Activated CD8-positive, alpha-beta memory T cell treated with anti-CD3 and anti-CD28 coated beads for 24 hours (primary cell): Measurements from ENCODE around the gene HOXA1.
"Not testable (repeated sequence)": the region's sequence is repeated elsewhere in the genome, so short reads cannot be mapped to it uniquely, and the experiment has no call there.

ENCODE experiments used
- DNase-seq: peaks from one replicate; pipeline ENCODE4 v3.0.0-alpha.2; 2020

Gene HOXA1

GRCh38 chr7:27091105-27091504 is 4.7 kb downstream of the HOXA1 start:
- no peak for DNase-seq

- DNase-seq, result no peak
Measured at GRCh38 chr7:27088002-27088922, 7.5 kb downstream of the HOXA1 start.

GRCh38 chr7:27083646-27084045 is 12.2 kb downstream of the HOXA1 start:
- DNase-seq, result no peak

- DNase-seq, result no peak
Measured at GRCh38 chr7:27082171-27082570, 13.6 kb downstream of the HOXA1 start.

- no peak for DNase-seq
Measured at GRCh38 chr7:27080844-27081436, 14.9 kb downstream of the HOXA1 start.

- DNase-seq, result no peak
Measured at GRCh38 chr7:27079234-27079975, 16.4 kb downstream of the HOXA1 start.

GRCh38 chr7:27078616-27079233 is 17.1 kb downstream of the HOXA1 start:
- DNase-seq, result no peak

GRCh38 chr7:27073076-27073475 is 22.7 kb downstream of the HOXA1 start:
- DNase-seq, result no peak

- no peak for DNase-seq
Measured at GRCh38 chr7:27071622-27072390, 24.0 kb downstream of the HOXA1 start.

GRCh38 chr7:27068259-27068658 is 27.5 kb downstream of the HOXA1 start:
- DNase-seq, result no peak

GRCh38 chr7:27066148-27066547 is 29.7 kb downstream of the HOXA1 start:
- DNase-seq, result no peak

GRCh38 chr7:27065709-27066108 is 30.1 kb downstream of the HOXA1 start:
- DNase-seq, result no peak

- DNase-seq, result no peak
Measured at GRCh38 chr7:27064661-27065060, 31.1 kb downstream of the HOXA1 start.

GRCh38 chr7:27064159-27064558 is 31.6 kb downstream of the HOXA1 start:
- no peak for DNase-seq

GRCh38 chr7:27062946-27063345 is 32.9 kb downstream of the HOXA1 start:
- DNase-seq, result no peak

GRCh38 chr7:27053153-27053552 is 42.6 kb downstream of the HOXA1 start:
- DNase-seq, result no peak

GRCh38 chr7:27051451-27051850 is 44.3 kb downstream of the HOXA1 start:
- no peak for DNase-seq

- DNase-seq, result no peak
Measured at GRCh38 chr7:27048438-27048837, 47.4 kb downstream of the HOXA1 start.

GRCh38 chr7:27046854-27047549 is 48.8 kb downstream of the HOXA1 start:
- DNase-seq, result no peak

- DNase-seq, result not testable (repeated sequence)
Measured at GRCh38 chr7:27045972-27046371, 49.8 kb downstream of the HOXA1 start.

GRCh38 chr7:27045066-27045465 is 50.7 kb downstream of the HOXA1 start:
- not testable (repeated sequence) for DNase-seq
